Rectal smooth muscle tissue (tissue), 1 donor: ENCODE data around the gene TSPAN15.
"Not testable (repeated sequence)": the region's sequence is repeated elsewhere in the genome, so short reads cannot be mapped to it uniquely, and the experiment has no call there.

Experiments used
- H3K27ac ChIP-seq: one replicate; pipeline ENCODE4 v1.7.0; 2013; ENCODE audit warnings: low read depth, low read length, inconsistent platforms
- H3K27me3 ChIP-seq: one replicate; pipeline ENCODE4 v1.7.0; 2013; ENCODE audit warnings: low read length; ENCODE audit not compliant: control insufficient read depth, insufficient read depth
- H3K36me3 ChIP-seq: one replicate; pipeline ENCODE4 v1.7.0; 2013; ENCODE audit warnings: low read length; ENCODE audit not compliant: control insufficient read depth, insufficient read depth
- H3K4me1 ChIP-seq: one replicate; pipeline ENCODE4 v1.7.0; 2013; ENCODE audit warnings: low read length; ENCODE audit not compliant: control insufficient read depth, insufficient read depth
- H3K4me3 ChIP-seq: one replicate; pipeline ENCODE4 v1.7.0; 2013; ENCODE audit warnings: low read length
- H3K9ac ChIP-seq: one replicate; pipeline ENCODE4 v1.7.0; 2013; ENCODE audit warnings: low read length

Gene TSPAN15

GRCh38 chr10:69488856-69489255 is 37.6 kb downstream of the TSPAN15 start:
- not testable (repeated sequence) for H3K36me3 ChIP-seq, H3K4me3 ChIP-seq, H3K27me3 ChIP-seq, H3K9ac ChIP-seq, H3K27ac ChIP-seq
- H3K4me1 ChIP-seq = peaks cover 58% of the 10 kb centered on the region

GRCh38 chr10:69489506-69490090 is 38.3 kb downstream of the TSPAN15 start:
- peaks cover 59% of the 10 kb centered on the region for H3K4me1 ChIP-seq
- H3K27me3 ChIP-seq = no peaks in the 10 kb centered on the region
- H3K36me3 ChIP-seq = no peaks in the 10 kb centered on the region
- H3K9ac ChIP-seq = no peak overlapping the region
- peak overlapping the region; percentile 34 for H3K27ac ChIP-seq
- no peak overlapping the region for H3K4me3 ChIP-seq

GRCh38 chr10:69490876-69491275 is 39.6 kb downstream of the TSPAN15 start:
- H3K27me3 ChIP-seq = no peaks in the 10 kb centered on the region
- H3K4me3 ChIP-seq = no peak overlapping the region
- H3K36me3 ChIP-seq = peaks cover 4% of the 10 kb centered on the region
- H3K27ac ChIP-seq = peak overlapping the region; percentile 91
- H3K9ac ChIP-seq = no peak overlapping the region
- H3K4me1 ChIP-seq = peaks cover 54% of the 10 kb centered on the region

- no peak overlapping the region for H3K9ac ChIP-seq
- H3K36me3 ChIP-seq = peaks cover 4% of the 10 kb centered on the region
- no peaks in the 10 kb centered on the region for H3K27me3 ChIP-seq
- H3K27ac ChIP-seq = peak overlapping the region; percentile 91
- peaks cover 46% of the 10 kb centered on the region for H3K4me1 ChIP-seq
- H3K4me3 ChIP-seq = no peak overlapping the region
These were observed 40.3 kb downstream of the TSPAN15 start for GRCh38 chr10:69491611-69492010.

- H3K27me3 ChIP-seq = no peaks in the 10 kb centered on the region
- no peak overlapping the region for H3K9ac ChIP-seq
- H3K4me3 ChIP-seq = no peak overlapping the region
- H3K4me1 ChIP-seq = peaks cover 46% of the 10 kb centered on the region
- peaks cover 4% of the 10 kb centered on the region for H3K36me3 ChIP-seq
- H3K27ac ChIP-seq = peak overlapping the region; percentile 91
These were observed 41.0 kb downstream of the TSPAN15 start for GRCh38 chr10:69492091-69492745.

GRCh38 chr10:69492746-69493462 is 41.6 kb downstream of the TSPAN15 start:
- Histone ChIP-seq H3K36me3 (peaks cover 4% of the 10 kb centered on the region), H3K4me1 (peaks cover 46% of the 10 kb centered on the region), H3K27ac (peak overlapping the region; percentile 91), H3K9ac (no peak overlapping the region), H3K4me3 (no peak overlapping the region), H3K27me3 (no peaks in the 10 kb centered on the region)

GRCh38 chr10:69494626-69495558 is 43.6 kb downstream of the TSPAN15 start:
- Histone ChIP-seq H3K4me3 (no peak overlapping the region), H3K9ac (no peak overlapping the region), H3K27ac (peak overlapping the region; percentile 84), H3K4me1 (peaks cover 64% of the 10 kb centered on the region), H3K27me3 (no peaks in the 10 kb centered on the region), H3K36me3 (peaks cover 4% of the 10 kb centered on the region)

GRCh38 chr10:69495666-69496065 is 44.4 kb downstream of the TSPAN15 start:
- H3K4me1 ChIP-seq = peaks cover 66% of the 10 kb centered on the region
- peak overlapping the region; percentile 84 for H3K27ac ChIP-seq
- no peak overlapping the region for H3K4me3 ChIP-seq
- no peaks in the 10 kb centered on the region for H3K27me3 ChIP-seq
- H3K9ac ChIP-seq = no peak overlapping the region
- H3K36me3 ChIP-seq = peaks cover 4% of the 10 kb centered on the region

- no peak overlapping the region for H3K4me3 ChIP-seq
- H3K9ac ChIP-seq = no peak overlapping the region
- peak overlapping the region; percentile 84 for H3K27ac ChIP-seq
- H3K4me1 ChIP-seq = peaks cover 58% of the 10 kb centered on the region
- H3K36me3 ChIP-seq = peaks cover 4% of the 10 kb centered on the region
- no peaks in the 10 kb centered on the region for H3K27me3 ChIP-seq
These were observed 45.3 kb downstream of the TSPAN15 start for GRCh38 chr10:69496352-69497230.

GRCh38 chr10:69497231-69497561 is 45.9 kb downstream of the TSPAN15 start:
- Histone ChIP-seq H3K27me3 (no peaks in the 10 kb centered on the region), H3K36me3 (peaks cover 4% of the 10 kb centered on the region), H3K27ac (peak overlapping the region; percentile 84), H3K4me1 (peaks cover 52% of the 10 kb centered on the region), H3K4me3 (no peak overlapping the region), H3K9ac (no peak overlapping the region)

- Histone ChIP-seq H3K4me1 (peaks cover 46% of the 10 kb centered on the region), H3K4me3 (no peak overlapping the region), H3K9ac (no peak overlapping the region), H3K36me3 (peaks cover 4% of the 10 kb centered on the region), H3K27me3 (no peaks in the 10 kb centered on the region), H3K27ac (peak overlapping the region; percentile 84)
These were observed 46.5 kb downstream of the TSPAN15 start for GRCh38 chr10:69497611-69498390.
